Kidney epithelial cell (primary cell): ENCODE results near the gene ZNF33A. TPM values are rescaled to one million over a fixed set of nuclear protein-coding genes. Genes with fewer than 3 reads are reported as not detected.
"Not testable (repeated sequence)": the region's sequence is repeated elsewhere in the genome, so short reads cannot be mapped to it uniquely, and the experiment has no call there.

Experiments used
- DNase-seq: peaks from one replicate; pipeline ENCODE4 v3.0.0-alpha.2; 2010; ENCODE audit warnings: low read depth
- H3K27me3 ChIP-seq: 2 replicates; pipeline ENCODE4 v1.6.0; 2011; ENCODE audit warnings: low read length; ENCODE audit not compliant: control insufficient read depth, insufficient read depth
- H3K36me3 ChIP-seq: 2 replicates; pipeline ENCODE4 v1.5.1; 2011; ENCODE audit warnings: low read length; ENCODE audit not compliant: control insufficient read depth, insufficient read depth
- H3K4me3 ChIP-seq: 2 replicates; pipeline ENCODE4 v1.5.1; 2011; ENCODE audit warnings: low read depth, mild to moderate bottlenecking, control low read depth, low read length
- total RNA-seq: library from RNA; depleted of rRNA; stranded (reverse); fragments of >200 nt; gene quantifications from 2 replicates; pipeline ENCODE4 v1.2.3, GENCODE V29; 2015
- TF ChIP-seq, protein P1 (sequence below): IDR thresholded peaks from 2 replicates; pipeline ENCODE4 v1.5.1; 2011; ENCODE audit warnings: mild to moderate bottlenecking, moderate library complexity, low read length, control low read depth, inconsistent platforms; ENCODE audit not compliant: insufficient read depth, poor library complexity, severe bottlenecking

Gene ZNF33A
- total RNA-seq, 1 donor from 2014 or later: 20.8 TPM

DNA sequence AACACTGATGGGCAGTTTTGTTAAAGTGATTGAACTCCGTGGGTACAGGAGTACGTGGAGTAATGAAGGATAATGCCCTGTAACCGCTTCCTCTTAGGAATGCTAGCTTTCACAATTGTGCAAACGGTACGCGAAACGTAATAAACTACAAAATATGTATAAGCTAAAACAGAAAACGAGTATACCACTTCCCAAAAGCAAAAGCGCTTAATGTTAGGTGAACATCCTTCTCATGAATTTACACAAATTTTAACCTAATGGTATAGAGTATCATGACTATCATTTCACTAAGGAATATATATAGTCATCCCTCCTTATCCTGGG, 33.6 kb upstream of the ZNF33A start:
- TF ChIP-seq, protein P1, sequence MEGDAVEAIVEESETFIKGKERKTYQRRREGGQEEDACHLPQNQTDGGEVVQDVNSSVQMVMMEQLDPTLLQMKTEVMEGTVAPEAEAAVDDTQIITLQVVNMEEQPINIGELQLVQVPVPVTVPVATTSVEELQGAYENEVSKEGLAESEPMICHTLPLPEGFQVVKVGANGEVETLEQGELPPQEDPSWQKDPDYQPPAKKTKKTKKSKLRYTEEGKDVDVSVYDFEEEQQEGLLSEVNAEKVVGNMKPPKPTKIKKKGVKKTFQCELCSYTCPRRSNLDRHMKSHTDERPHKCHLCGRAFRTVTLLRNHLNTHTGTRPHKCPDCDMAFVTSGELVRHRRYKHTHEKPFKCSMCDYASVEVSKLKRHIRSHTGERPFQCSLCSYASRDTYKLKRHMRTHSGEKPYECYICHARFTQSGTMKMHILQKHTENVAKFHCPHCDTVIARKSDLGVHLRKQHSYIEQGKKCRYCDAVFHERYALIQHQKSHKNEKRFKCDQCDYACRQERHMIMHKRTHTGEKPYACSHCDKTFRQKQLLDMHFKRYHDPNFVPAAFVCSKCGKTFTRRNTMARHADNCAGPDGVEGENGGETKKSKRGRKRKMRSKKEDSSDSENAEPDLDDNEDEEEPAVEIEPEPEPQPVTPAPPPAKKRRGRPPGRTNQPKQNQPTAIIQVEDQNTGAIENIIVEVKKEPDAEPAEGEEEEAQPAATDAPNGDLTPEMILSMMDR: no peak
- Histone ChIP-seq H3K36me3 (no peaks in the 10 kb centered on the region), H3K4me3 (peak overlapping the region; percentile 40), H3K27me3 (no peaks in the 10 kb centered on the region)
- no peak for DNase-seq

DNA sequence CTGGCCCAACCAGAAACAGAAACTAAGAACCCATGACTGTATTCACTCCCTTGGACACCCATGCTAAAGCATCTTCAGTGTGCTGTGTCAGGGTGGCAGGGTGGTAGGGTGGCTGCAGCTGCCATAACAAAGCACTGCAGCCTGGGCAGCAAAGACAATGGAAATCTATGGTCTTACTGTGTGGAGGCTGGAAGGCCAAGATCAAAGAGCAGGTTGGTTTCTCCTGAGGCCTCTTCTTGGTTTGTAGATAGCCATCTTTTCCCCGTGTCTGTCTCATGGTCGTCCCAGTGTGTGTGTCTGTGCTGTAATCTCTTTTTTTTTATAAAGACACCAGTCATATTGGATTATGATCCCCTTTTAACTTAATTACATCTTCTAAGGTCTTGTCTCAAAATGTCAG, 18.8 kb upstream of the ZNF33A start:
- H3K36me3 ChIP-seq: no peaks in the 10 kb centered on the region
- DNase-seq: no peak
- no peak overlapping the region for H3K4me3 ChIP-seq
- no peaks in the 10 kb centered on the region for H3K27me3 ChIP-seq
- TF ChIP-seq, protein P1: no peak

DNA sequence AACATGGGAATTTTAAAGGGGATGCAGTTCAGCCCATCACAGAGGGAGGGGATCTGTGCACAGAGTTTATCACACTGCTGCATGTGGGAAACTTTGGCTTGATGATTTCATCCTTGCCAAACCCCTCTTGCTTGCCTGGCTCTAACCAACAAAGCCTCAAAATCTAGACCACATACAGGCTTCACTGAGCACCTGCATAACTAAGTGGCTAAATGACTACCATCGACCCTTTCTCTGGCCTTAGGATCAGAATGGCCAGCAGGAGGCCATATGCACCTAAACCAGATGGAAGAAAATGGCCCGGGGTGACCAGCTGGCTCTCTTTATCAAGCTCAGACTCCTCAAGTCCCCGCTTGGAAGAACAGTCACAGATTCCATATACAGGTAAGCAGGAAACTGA, 18.4 kb upstream of the ZNF33A start:
- no peak for DNase-seq
- H3K4me3 ChIP-seq: no peak overlapping the region

DNA sequence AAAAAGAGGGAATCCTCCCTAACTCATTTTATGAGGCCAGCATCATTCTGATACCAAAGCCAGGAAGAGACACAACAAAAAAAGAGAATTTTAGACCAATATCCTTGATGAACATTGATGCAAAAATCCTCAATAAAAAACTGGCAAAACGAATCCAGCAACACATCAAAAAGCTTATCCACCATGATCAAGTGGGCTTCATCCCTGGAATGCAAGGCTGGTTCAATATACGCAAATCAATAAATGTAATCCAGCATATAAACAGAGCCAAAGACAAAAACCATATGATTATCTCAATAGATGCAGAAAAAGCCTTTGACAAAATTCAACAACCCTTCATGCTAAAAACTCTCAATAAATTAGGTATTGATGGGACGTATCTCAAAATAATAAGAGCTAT, 11.6 kb upstream of the ZNF33A start:
- H3K4me3 ChIP-seq: not testable (repeated sequence)

More for the DNA sequence above, 18.4 kb upstream of the ZNF33A start:
- Histone ChIP-seq H3K36me3 (no peaks in the 10 kb centered on the region), H3K27me3 (no peaks in the 10 kb centered on the region)
- TF ChIP-seq, protein P1: no peak

DNA sequence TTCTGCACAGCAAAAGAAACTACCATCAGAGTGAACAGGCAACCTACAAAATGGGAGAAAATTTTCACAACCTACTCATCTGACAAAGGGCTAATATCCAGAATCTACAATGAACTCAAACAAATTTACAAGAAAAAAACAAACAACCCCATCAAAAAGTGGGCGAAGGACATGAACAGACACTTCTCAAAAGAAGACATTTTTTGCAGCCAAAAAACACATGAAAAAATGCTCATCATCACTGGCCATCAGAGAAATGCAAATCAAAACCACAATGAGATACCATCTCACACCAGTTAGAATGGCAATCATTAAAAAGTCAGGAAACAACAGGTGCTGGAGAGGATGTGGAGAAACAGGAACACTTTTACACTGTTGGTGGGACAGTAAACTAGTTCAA, 10.0 kb upstream of the ZNF33A start:
- not testable (repeated sequence) for H3K27me3 ChIP-seq, H3K36me3 ChIP-seq, DNase-seq

More for the DNA sequence above, 11.6 kb upstream of the ZNF33A start:
- not testable (repeated sequence) for H3K27me3 ChIP-seq, H3K36me3 ChIP-seq, DNase-seq

DNA sequence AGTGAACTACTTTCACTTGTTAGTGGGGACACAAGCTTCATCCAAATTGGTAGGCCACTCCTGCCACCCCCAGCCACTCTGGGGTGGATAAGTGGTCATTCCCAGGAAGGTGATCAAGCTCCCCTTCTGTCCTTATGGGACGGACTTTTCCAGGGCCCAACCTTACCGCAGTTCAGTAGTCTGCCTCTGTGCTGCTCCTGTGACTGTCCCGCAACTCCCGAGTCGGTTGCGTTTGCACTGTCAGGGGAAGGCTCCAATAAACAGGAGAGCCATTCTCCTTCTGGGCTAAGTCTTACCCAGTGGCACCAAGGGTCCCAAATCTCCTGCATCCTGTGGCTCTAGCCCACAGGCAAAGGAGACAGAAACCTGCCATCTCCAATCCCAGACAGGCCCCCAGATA, 7.4 kb upstream of the ZNF33A start:
- Histone ChIP-seq H3K36me3 (no peaks in the 10 kb centered on the region), H3K4me3 (no peak overlapping the region), H3K27me3 (no peaks in the 10 kb centered on the region)
- TF ChIP-seq, protein P1: no peak
- DNase-seq: no peak

More for the DNA sequence above, 10.0 kb upstream of the ZNF33A start:
- H3K4me3 ChIP-seq: not testable (repeated sequence)

DNA sequence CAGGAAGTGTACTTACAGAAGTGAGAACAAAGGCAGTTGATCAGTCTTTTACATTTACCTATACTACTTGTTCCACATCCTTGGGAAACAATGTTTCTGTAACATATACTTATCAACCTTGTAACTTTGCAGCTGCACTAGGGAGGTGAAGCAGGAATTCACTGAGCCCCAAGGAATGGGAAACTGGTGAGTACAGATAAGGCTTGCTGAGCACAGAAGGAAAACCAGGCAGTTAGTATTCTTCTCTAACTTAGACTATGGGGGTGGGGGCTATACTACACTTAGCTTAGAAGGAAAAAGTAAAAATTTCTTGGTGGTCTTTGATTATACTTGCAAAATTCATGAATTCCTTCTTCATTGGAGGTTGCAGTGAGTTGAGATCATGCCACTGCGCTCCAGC, 6.9 kb upstream of the ZNF33A start:
- no peak overlapping the region for H3K4me3 ChIP-seq
- DNase-seq: no peak
- H3K36me3 ChIP-seq: no peaks in the 10 kb centered on the region
- H3K27me3 ChIP-seq: no peaks in the 10 kb centered on the region
- TF ChIP-seq, protein P1: no peak
